ENCODE results near the gene CTR9.

The CTR9 gene

GRCh38 chr11:10750838-10751580 lies at the start of gene CTR9:
Gene CTR9, plus strand, starts transcription at chr11:10751246. Its CDS starts 167 bp downstream, at chr11:10751413.
- peak; percentile 94 for DNase-seq

GRCh38 chr11:10701982-10702381 lies 49.1 kb upstream of the CTR9 start:
- no peak for DNase-seq

GRCh38 chr11:10708131-10708530 lies 42.9 kb upstream of the CTR9 start:
- no peak for DNase-seq

GRCh38 chr11:10709299-10710086 lies 41.6 kb upstream of the CTR9 start:
- DNase-seq, result no peak

- no peak for DNase-seq
Measured at GRCh38 chr11:10715571-10715970, 35.5 kb upstream of the CTR9 start.

GRCh38 chr11:10716122-10716521 lies 34.9 kb upstream of the CTR9 start:
- DNase-seq, result no peak

- no peak for DNase-seq
Measured at GRCh38 chr11:10716543-10717259, 34.3 kb upstream of the CTR9 start.

GRCh38 chr11:10719616-10720015 lies 31.4 kb upstream of the CTR9 start:
- no peak for DNase-seq

GRCh38 chr11:10720881-10721376 lies 30.1 kb upstream of the CTR9 start:
- DNase-seq, result no peak

- DNase-seq, result no peak
Measured at GRCh38 chr11:10722307-10722706, 28.7 kb upstream of the CTR9 start.

- peak; percentile 11 for DNase-seq
Measured at GRCh38 chr11:10725114-10725906, 25.7 kb upstream of the CTR9 start.

- no peak for DNase-seq
Measured at GRCh38 chr11:10725907-10726253, 25.2 kb upstream of the CTR9 start.

- no peak for DNase-seq
Measured at GRCh38 chr11:10727146-10727851, 23.7 kb upstream of the CTR9 start.

- no peak for DNase-seq
Measured at GRCh38 chr11:10728154-10728553, 22.9 kb upstream of the CTR9 start.

- DNase-seq, result no peak
Measured at GRCh38 chr11:10728789-10729472, 22.1 kb upstream of the CTR9 start.

- no peak for DNase-seq
Measured at GRCh38 chr11:10730151-10730550, 20.9 kb upstream of the CTR9 start.

- no peak for DNase-seq
Measured at GRCh38 chr11:10731064-10731680, 19.9 kb upstream of the CTR9 start.

- peak; percentile 79 for DNase-seq
Measured at GRCh38 chr11:10735481-10736475, 15.3 kb upstream of the CTR9 start.

GRCh38 chr11:10742460-10743208 lies 8.4 kb upstream of the CTR9 start:
- no peak for DNase-seq
